AG04449 (cell line): ENCODE data around the gene EXOC6B.

ENCODE experiments used
- CTCF ChIA-PET: fragments of 350-600 bp; formaldehyde crosslinking; extraction: SDS; loops from one replicate; lab custom pipeline; 2021; ENCODE audit warnings: antibody characterized with exemption; lab: Yijun Ruan, JAX
- POLR2A ChIA-PET: fragments of 400-600, 350-600 bp; formaldehyde crosslinking; extraction: SDS; loops from one replicate; lab custom pipeline; 2020; ENCODE audit warnings: antibody characterized with exemption, inconsistent platforms; lab: Yijun Ruan, JAX
- DNase-seq: peaks from one replicate; pipeline ENCODE4 v3.0.0-alpha.2; 2010; ENCODE audit warnings: low read depth, low spot score
- H3K4me3 ChIP-seq: 2 replicates; pipeline ENCODE4 v1.5.1; 2011; ENCODE audit warnings: low read depth, mild to moderate bottlenecking, control low read depth, low read length
- TF ChIP-seq, protein P1 (sequence below): IDR thresholded peaks from one replicate; pipeline ENCODE4 v1.5.1; 2011; ENCODE audit warnings: mild to moderate bottlenecking, moderate library complexity, low read length, control low read depth, inconsistent platforms; ENCODE audit not compliant: insufficient read depth; ENCODE audit errors: missing control alignments

Gene EXOC6B

DNA sequence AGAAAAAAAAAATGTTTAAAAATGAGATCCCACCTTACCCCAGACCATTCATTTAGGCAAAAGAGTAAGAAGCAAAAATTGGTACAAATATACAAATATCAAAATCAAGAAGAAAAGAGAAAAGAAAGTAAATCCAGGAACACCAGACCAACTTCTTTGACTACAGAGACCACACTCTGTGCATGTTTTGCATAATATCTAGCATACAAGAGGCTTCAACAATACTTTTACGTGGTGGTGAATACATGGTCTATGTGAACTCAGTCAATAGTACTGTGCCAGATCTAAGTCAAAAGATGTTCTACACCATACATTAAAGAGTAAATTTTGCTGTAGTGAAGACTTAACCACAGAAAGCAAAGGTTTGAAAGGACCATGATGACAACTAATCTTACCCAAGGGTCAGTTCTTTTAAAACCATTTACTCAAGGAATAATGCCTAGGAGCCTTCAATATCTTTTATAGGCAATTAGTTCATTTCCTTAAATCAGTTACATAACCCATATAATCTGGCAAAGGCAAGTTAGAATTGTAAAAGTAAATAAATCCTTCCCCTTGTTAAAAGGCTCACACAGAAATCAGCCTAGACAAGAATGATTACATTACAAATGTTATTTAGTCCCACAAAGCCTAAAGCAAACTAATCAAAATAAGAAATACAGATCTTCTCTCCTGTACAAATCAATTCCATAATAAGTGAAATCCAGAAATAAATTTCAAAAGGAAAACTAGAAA, 115.2 kb downstream of the EXOC6B start:
- POLR2A ChIA-PET: no interaction called here
- no peak for DNase-seq
- TF ChIP-seq, protein P1, sequence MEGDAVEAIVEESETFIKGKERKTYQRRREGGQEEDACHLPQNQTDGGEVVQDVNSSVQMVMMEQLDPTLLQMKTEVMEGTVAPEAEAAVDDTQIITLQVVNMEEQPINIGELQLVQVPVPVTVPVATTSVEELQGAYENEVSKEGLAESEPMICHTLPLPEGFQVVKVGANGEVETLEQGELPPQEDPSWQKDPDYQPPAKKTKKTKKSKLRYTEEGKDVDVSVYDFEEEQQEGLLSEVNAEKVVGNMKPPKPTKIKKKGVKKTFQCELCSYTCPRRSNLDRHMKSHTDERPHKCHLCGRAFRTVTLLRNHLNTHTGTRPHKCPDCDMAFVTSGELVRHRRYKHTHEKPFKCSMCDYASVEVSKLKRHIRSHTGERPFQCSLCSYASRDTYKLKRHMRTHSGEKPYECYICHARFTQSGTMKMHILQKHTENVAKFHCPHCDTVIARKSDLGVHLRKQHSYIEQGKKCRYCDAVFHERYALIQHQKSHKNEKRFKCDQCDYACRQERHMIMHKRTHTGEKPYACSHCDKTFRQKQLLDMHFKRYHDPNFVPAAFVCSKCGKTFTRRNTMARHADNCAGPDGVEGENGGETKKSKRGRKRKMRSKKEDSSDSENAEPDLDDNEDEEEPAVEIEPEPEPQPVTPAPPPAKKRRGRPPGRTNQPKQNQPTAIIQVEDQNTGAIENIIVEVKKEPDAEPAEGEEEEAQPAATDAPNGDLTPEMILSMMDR: no peak
- CTCF ChIA-PET: no interaction called here
- H3K4me3 ChIP-seq: no peak overlapping the region

DNA sequence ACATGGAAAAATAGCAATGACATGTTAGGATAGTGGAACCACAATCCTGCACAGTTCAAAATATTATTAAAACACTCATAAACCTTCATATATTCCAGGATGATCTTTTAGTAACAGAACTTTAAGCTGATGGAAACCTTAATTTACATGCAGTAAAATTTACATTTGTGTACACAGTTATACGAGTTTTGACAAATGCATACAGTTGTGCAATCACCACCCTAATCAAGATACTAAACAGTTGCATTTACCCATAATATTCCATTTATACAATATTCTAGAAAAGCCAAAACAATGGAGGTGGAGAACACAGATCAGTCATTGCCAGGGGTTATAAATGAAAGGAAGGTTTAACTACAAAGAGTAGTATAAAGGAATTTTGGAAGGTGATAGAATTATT, 117.6 kb downstream of the EXOC6B start:
- POLR2A ChIA-PET: no interaction called here
- CTCF ChIA-PET: no interaction called here
- no peak for DNase-seq
- TF ChIP-seq, protein P1: no peak
- H3K4me3 ChIP-seq: no peak overlapping the region

DNA sequence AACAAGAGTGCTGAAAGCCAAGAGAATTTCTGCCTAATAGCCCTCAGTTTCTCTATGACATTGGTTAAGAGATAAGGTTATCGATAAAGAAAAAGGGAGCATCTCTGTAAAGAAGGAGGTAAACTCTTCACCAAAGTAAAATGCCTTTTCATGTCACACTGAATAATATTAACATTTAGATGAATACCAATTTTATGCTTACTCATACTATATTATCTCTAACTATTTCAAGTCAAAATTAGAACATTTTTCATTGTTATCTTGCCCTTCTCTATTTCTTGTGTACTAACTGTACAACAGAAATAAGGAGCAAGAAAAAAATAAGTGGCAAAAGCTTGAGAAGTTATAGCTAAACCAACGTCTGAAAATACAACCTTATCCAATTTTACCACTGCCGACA, 127.5 kb downstream of the EXOC6B start:
- CTCF ChIA-PET: interaction anchor here (1.4 kb wide), 1 partner anchor 161 kb away, joined by 3 read pairs; no protein-coding TSS in a partner anchor

DNA sequence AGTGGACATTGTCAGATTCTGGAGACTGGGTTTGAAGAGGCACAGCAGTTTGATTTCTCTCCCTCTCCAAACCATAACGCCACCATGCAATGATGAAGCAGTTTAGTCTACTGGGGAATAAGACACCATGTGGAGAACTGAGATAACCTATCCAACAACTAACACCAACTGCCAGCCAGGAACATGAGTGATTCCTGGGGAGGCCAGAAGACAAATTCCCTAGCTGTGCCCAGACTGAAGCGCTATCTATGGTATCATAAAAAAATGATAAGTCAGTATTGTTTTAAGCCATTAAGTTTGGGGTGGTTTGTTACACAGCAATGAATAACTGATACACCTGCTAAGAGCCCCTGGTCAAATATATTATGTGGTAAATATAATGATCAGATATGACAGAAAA, 129.3 kb downstream of the EXOC6B start:
- ChIA-PET POLR2A (no interaction called here), CTCF (no interaction called here)
- TF ChIP-seq, protein P1: no peak
- no peak overlapping the region for H3K4me3 ChIP-seq
- DNase-seq: no peak

More for the DNA sequence above, 127.5 kb downstream of the EXOC6B start:
- H3K4me3 ChIP-seq: no peak overlapping the region
- TF ChIP-seq, protein P1: no peak
- DNase-seq: no peak
- POLR2A ChIA-PET: no interaction called here

DNA sequence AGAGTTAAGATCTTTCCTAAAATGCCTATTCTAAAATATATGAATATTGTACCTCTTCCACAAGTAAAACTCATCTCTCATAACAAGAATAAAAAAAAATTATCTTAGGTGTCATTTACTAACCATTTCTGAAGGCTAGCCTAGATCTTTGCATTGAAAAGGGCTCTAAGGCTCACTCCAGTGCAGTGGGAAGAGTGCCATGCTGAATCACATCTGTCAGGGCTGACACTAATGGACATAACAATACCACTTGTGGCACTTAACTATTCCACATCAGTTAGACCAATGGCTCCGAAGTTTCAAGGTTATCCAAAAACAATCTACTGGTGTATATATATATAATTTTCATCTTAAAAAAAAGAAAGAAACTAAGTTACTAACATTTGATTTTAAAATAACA, 130.2 kb downstream of the EXOC6B start:
- H3K4me3 ChIP-seq: no peak overlapping the region
- TF ChIP-seq, protein P1: no peak
- CTCF ChIA-PET: no interaction called here
- POLR2A ChIA-PET: no interaction called here
- DNase-seq: no peak

DNA sequence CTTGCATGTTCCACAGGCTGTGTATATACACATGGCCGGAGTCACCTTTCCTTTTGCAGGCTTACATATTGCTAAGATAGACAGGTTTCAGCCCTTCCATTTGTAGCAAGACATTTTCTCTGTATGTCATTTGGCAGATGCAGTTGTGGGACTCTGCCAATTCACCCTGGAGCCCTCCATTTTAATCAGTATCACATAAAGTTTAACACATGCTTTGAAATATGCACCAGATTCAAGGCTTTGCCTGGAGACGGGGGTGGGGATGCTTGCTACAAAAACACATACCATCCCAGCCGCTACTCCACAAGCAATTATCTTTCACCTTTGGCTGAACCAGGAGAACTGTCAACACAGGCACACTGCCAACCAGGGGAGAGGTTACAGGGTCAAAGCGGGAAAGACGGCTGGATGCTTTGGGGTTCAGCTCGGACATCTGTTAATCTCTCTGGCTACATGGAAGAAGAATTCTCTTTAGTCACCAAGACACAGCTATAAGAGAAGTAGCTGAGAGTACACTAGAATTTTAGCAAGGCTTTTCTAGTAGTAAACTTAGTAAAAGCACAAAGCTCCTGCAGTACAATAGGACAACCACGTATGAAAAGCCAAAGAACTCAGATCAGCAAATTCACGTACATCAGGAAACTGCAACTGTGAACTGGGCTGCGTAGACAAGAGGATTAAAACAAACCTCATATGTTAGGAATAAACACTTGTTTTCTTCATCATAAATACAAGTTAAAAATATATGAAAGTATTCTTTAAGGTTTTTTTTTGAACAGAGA, 130.9 kb downstream of the EXOC6B start:
- H3K4me3 ChIP-seq: no peak overlapping the region
- DNase-seq: peak; percentile 64
- TF ChIP-seq, protein P1: no peak
- ChIA-PET CTCF (no interaction called here), POLR2A (no interaction called here)
